GM12864 (cell line): ENCODE results near the gene TMEM178B.

Experiments used
- DNase-seq: peaks from one replicate; pipeline ENCODE4 v3.0.0-alpha.2; 2011; ENCODE audit warnings: low read depth
- H3K4me3 ChIP-seq: 2 replicates; pipeline ENCODE4 v1.5.1; 2011; ENCODE audit warnings: mild to moderate bottlenecking, low read depth, low read length, control low read depth
- CTCF ChIP-seq: IDR thresholded peaks from 2 replicates; pipeline ENCODE4 v1.5.1; 2011; ENCODE audit warnings: low read depth, mild to moderate bottlenecking, moderate library complexity, low read length, control low read depth, inconsistent platforms; ENCODE audit errors: missing control alignments

Gene TMEM178B

GRCh38 chr7:141243368-141243767 lies 169.5 kb downstream of the TMEM178B start:
- DNase-seq, result no peak
- no peak for TF ChIP-seq CTCF
- H3K4me3 ChIP-seq, result no peak overlapping the region

GRCh38 chr7:141244435-141244834 lies 170.6 kb downstream of the TMEM178B start:
- no peak for TF ChIP-seq CTCF
- no peak overlapping the region for H3K4me3 ChIP-seq
- DNase-seq, result no peak

GRCh38 chr7:141246426-141246825 lies 172.6 kb downstream of the TMEM178B start:
- no peak for TF ChIP-seq CTCF

GRCh38 chr7:141251180-141251579 lies 177.3 kb downstream of the TMEM178B start:
- no peak for TF ChIP-seq CTCF
- no peak overlapping the region for H3K4me3 ChIP-seq
- no peak for DNase-seq

More at GRCh38 chr7:141246426-141246825, 172.6 kb downstream of the TMEM178B start:
- no peak overlapping the region for H3K4me3 ChIP-seq
- DNase-seq, result no peak

GRCh38 chr7:141251957-141252356 lies 178.1 kb downstream of the TMEM178B start:
- no peak for TF ChIP-seq CTCF
- no peak overlapping the region for H3K4me3 ChIP-seq
- DNase-seq, result no peak

- no peak for TF ChIP-seq CTCF
- no peak for DNase-seq
- H3K4me3 ChIP-seq, result no peak overlapping the region
These were observed 183.7 kb downstream of the TMEM178B start for GRCh38 chr7:141257597-141257996.

- no peak overlapping the region for H3K4me3 ChIP-seq
- DNase-seq, result no peak
- no peak for TF ChIP-seq CTCF
These were observed 184.7 kb downstream of the TMEM178B start for GRCh38 chr7:141258559-141258958.
